22Rv1 (cell line): ENCODE measurements around the gene LDB3.

Experiments
- H3K27ac ChIP-seq: fragments of 450-650 bp; 2 replicates; pipeline ENCODE4 v1.5.1; 2017
- CTCF ChIP-seq: fragments of 450-650 bp; IDR thresholded peaks from 2 replicates; pipeline ENCODE4 v1.5.1; 2017; ENCODE audit warnings: mild to moderate bottlenecking
- ZFX ChIP-seq: fragments of 450-650 bp; IDR thresholded peaks from 2 replicates; pipeline ENCODE4 v1.6.1; 2017; ENCODE audit warnings: antibody characterized with exemption, borderline replicate concordance

Gene LDB3

GRCh38 chr10:86668297-86669165 is at the start of gene LDB3:
Gene LDB3, plus strand, starts transcription at chr10:86668511. Its CDS starts 181 bp downstream, at chr10:86668692.
- TF ChIP-seq ZFX (no peak), CTCF (no peak)
- H3K27ac ChIP-seq, result no peak within 1 kb of the TSS

- H3K27ac ChIP-seq, result no peak overlapping the region
- TF ChIP-seq CTCF (no peak), ZFX (no peak)
Measured at GRCh38 chr10:86628311-86628710, 40.0 kb upstream of the LDB3 start.

GRCh38 chr10:86630079-86630478 is 38.2 kb upstream of the LDB3 start:
- TF ChIP-seq ZFX, result no peak
- TF ChIP-seq CTCF, result no peak
- H3K27ac ChIP-seq, result no peak overlapping the region

GRCh38 chr10:86632009-86632800 is 36.1 kb upstream of the LDB3 start:
- H3K27ac ChIP-seq, result no peak overlapping the region
- TF ChIP-seq CTCF, result no peak

- TF ChIP-seq ZFX, result no peak
- no peak for TF ChIP-seq CTCF
Measured at GRCh38 chr10:86632951-86633350, 35.4 kb upstream of the LDB3 start.

GRCh38 chr10:86635402-86635801 is 32.9 kb upstream of the LDB3 start:
- TF ChIP-seq ZFX, result no peak
- no peak for TF ChIP-seq CTCF
- no peak overlapping the region for H3K27ac ChIP-seq

More at GRCh38 chr10:86632951-86633350, 35.4 kb upstream of the LDB3 start:
- H3K27ac ChIP-seq, result no peak overlapping the region

- TF ChIP-seq ZFX (no peak), CTCF (no peak)
- H3K27ac ChIP-seq, result no peak overlapping the region
Measured at GRCh38 chr10:86636311-86636710, 32.0 kb upstream of the LDB3 start.
